Smooth muscle cell (in vitro differentiated cells): ENCODE results near the gene HMMR. TPM values are rescaled to one million over a fixed set of nuclear protein-coding genes. Genes with fewer than 3 reads are reported as not detected.
"Not testable (repeated sequence)": the region's sequence is repeated elsewhere in the genome, so short reads cannot be mapped to it uniquely, and the experiment has no call there.

ENCODE experiments used
- DNase-seq: peaks from one replicate; lab custom pipeline; 2025; ENCODE audit not compliant: unreplicated experiment; lab: John Stamatoyannopoulos, UW
- H2AFZ ChIP-seq: fragments of 200-600 bp; sonication (generic); 2 replicates; pipeline ENCODE4 v1.6.0; 2016; ENCODE audit warnings: antibody characterized with exemption, low read depth, mild to moderate bottlenecking
- H3F3A ChIP-seq: fragments of 200-600 bp; sonication (generic); 2 replicates; pipeline ENCODE4 v1.6.0; 2017; ENCODE audit warnings: antibody characterized with exemption, low read depth
- H3K27ac ChIP-seq: fragments of 200-600 bp; sonication (generic); 2 replicates; pipeline ENCODE4 v1.5.1; 2016; ENCODE audit warnings: low read depth, mild to moderate bottlenecking
- H3K27me3 ChIP-seq: fragments of 200-600 bp; sonication (generic); 2 replicates; pipeline ENCODE4 v1.6.1; 2016; ENCODE audit warnings: low read depth, mild to moderate bottlenecking
- H3K36me3 ChIP-seq: fragments of 200-600 bp; sonication (generic); 2 replicates; pipeline ENCODE4 v1.5.1; 2016; ENCODE audit warnings: low read depth
- H3K4me1 ChIP-seq: fragments of 200-600 bp; sonication (generic); 2 replicates; pipeline ENCODE4 v1.5.1; 2016; ENCODE audit warnings: low read depth
- H3K4me2 ChIP-seq: fragments of 200-600 bp; sonication (generic); 2 replicates; pipeline ENCODE4 v1.6.0; 2016; ENCODE audit warnings: mild to moderate bottlenecking
- H3K4me3 ChIP-seq: fragments of 200-600 bp; sonication (generic); 2 replicates; pipeline ENCODE4 v1.5.1; 2016; ENCODE audit warnings: mild to moderate bottlenecking
- H3K79me2 ChIP-seq: fragments of 200-600 bp; sonication (generic); 2 replicates; pipeline ENCODE4 v1.6.0; 2016; ENCODE audit warnings: low read depth, mild to moderate bottlenecking
- H3K9ac ChIP-seq: fragments of 200-600 bp; sonication (generic); 2 replicates; pipeline ENCODE4 v1.6.0; 2016; ENCODE audit warnings: low read depth
- H3K9me3 ChIP-seq: fragments of 200-600 bp; sonication (generic); replicated peaks from 2 replicates; pipeline ENCODE4 v1.5.1; 2016; ENCODE audit warnings: low read depth
- H4K20me1 ChIP-seq: fragments of 200-600 bp; sonication (generic); 2 replicates; pipeline ENCODE4 v1.6.0; 2016; ENCODE audit warnings: low read depth
- CTCF ChIP-seq: fragments of 200-600 bp; sonication (generic); IDR thresholded peaks from 2 replicates; pipeline ENCODE4 v1.5.1; 2017; ENCODE audit warnings: borderline replicate concordance, mild to moderate bottlenecking, antibody characterized with exemption; ENCODE audit not compliant: insufficient read depth, poor library complexity, severe bottlenecking
- WGBS: methylation state at CpG from one replicate; pipeline ENCODE4 v1.1.7; 2016; ENCODE audit warnings: low lambda C conversion rate; 5-methylcytosine and 5-hydroxymethylcytosine counted together
- polyA plus RNA-seq: library from polyadenylated mRNA; unstranded; fragments of >200 nt; fragmentation: Nextera tagmentation; extraction: Ambion mirVana; gene quantifications from 2 replicates; pipeline ENCODE4 v1.2.1, GENCODE V29; 2016
- total RNA-seq: library from RNA; depleted of rRNA; stranded (reverse); fragments of >200 nt; gene quantifications from 2 replicates; pipeline ENCODE4 v1.2.3, GENCODE V29; 2014

Gene HMMR
- total and polyA plus RNA-seq, 2 experiments from 2014 or later, result 6.1 to 6.4 TPM

GRCh38 chr5:163447875-163448274 is 12.6 kb upstream of the HMMR start:
- Histone ChIP-seq H3K4me3 (no peak overlapping the region), H3K9me3 (no peaks in the 10 kb centered on the region), H3K36me3 (peaks cover 33% of the 10 kb centered on the region), H3K27me3 (no peaks in the 10 kb centered on the region), H3K4me2 (no peak overlapping the region), H3K79me2 (peaks cover 6% of the 10 kb centered on the region), H3F3A (peaks cover 13% of the 10 kb centered on the region), H3K27ac (no peak overlapping the region), H3K4me1 (no peaks in the 10 kb centered on the region), H3K9ac (no peak overlapping the region), H2AFZ (no peak overlapping the region), H4K20me1 (peaks cover 39% of the 10 kb centered on the region)
- no peak for TF ChIP-seq CTCF
- DNase-seq, result no peak
- 95% methylated on average over 3 of the region's 3 CpGs for WGBS

- no peak overlapping the region for H2AFZ ChIP-seq
- TF ChIP-seq CTCF, result no peak
- no peak overlapping the region for H3K4me3 ChIP-seq
- no peak for DNase-seq
- no peak overlapping the region for H3K4me2 ChIP-seq
- H3K79me2 ChIP-seq, result peaks cover 5% of the 10 kb centered on the region
- H3K27ac ChIP-seq, result no peak overlapping the region
- H3K9ac ChIP-seq, result no peak overlapping the region
- peaks cover 32% of the 10 kb centered on the region for H3K36me3 ChIP-seq
- H3K9me3 ChIP-seq, result no peaks in the 10 kb centered on the region
- H3K27me3 ChIP-seq, result no peaks in the 10 kb centered on the region
- H3K4me1 ChIP-seq, result no peaks in the 10 kb centered on the region
- peaks cover 35% of the 10 kb centered on the region for H4K20me1 ChIP-seq
- peaks cover 13% of the 10 kb centered on the region for H3F3A ChIP-seq
These were observed 11.9 kb upstream of the HMMR start for GRCh38 chr5:163448491-163448890.

DNA sequence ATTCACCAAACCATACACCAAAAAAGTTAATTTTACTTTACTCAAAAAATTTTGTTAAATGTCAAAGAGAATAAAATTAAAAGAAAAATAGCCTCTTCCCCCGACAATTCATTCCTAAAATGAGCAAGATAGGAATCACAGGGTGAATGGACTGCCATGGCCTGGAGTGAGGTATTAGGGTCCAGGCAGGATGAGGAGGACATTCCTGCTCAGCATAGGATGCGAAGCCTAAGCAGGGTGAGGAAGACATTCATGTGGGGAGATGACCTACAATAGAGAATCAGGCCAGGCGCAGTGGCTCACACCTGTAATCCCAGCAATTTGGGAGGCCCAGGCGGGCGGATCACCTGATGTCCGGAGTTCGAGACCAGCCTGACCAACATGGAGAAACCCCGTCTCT is 8.9 kb upstream of the HMMR start:
- Histone ChIP-seq H3F3A (peaks cover 4% of the 10 kb centered on the region), H4K20me1 (peaks cover 8% of the 10 kb centered on the region), H2AFZ (no peak overlapping the region), H3K4me2 (no peak overlapping the region), H3K36me3 (peaks cover 14% of the 10 kb centered on the region), H3K4me3 (no peak overlapping the region), H3K27ac (no peak overlapping the region), H3K79me2 (no peaks in the 10 kb centered on the region), H3K9ac (no peak overlapping the region), H3K9me3 (no peaks in the 10 kb centered on the region), H3K4me1 (no peaks in the 10 kb centered on the region), H3K27me3 (no peaks in the 10 kb centered on the region)
- DNase-seq, result no peak
- no peak for TF ChIP-seq CTCF
- 97% methylated on average over 8 of the region's 8 CpGs for WGBS

DNA sequence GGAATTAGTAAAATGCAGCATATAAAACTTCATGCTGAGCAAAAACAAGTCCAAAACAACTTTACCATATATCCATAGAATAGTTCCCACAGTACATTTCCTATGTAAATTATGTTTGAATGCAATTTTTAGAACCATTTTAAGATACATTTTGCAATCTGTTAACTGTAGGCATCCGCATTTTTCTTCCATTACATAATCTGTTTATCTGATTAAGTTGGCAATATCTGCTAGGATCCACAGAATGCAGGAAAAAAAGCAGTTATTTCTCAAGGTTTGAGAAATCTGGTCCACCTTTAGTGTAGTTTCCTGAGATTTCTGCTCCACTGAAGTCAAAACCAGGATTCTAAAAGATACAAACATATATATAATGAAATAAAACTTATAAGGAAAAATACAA is 6.7 kb upstream of the HMMR start:
- Histone ChIP-seq H3K4me2 (no peak overlapping the region), H3K9me3 (no peaks in the 10 kb centered on the region)
- DNase-seq, result no peak

GRCh38 chr5:163455406-163455805 is 5.0 kb upstream of the HMMR start:
- H3K27ac ChIP-seq, H3K36me3 ChIP-seq, H2AFZ ChIP-seq, H3K4me3 ChIP-seq, DNase-seq, H3K9ac ChIP-seq, H4K20me1 ChIP-seq, H3K27me3 ChIP-seq, H3K9me3 ChIP-seq, H3F3A ChIP-seq, H3K4me1 ChIP-seq, H3K4me2 ChIP-seq: not testable (repeated sequence)
- peaks cover 19% of the 10 kb centered on the region for H3K79me2 ChIP-seq
- 96% methylated on average over 17 of the region's 17 CpGs for WGBS

More for the DNA sequence above, 6.7 kb upstream of the HMMR start:
- H3K36me3 ChIP-seq, result peaks cover 3% of the 10 kb centered on the region
- no peaks in the 10 kb centered on the region for H3K27me3 ChIP-seq
- no peak for TF ChIP-seq CTCF
- 89% methylated on average over 1 of the region's 1 CpG for WGBS
- H2AFZ ChIP-seq, result no peak overlapping the region
- no peaks in the 10 kb centered on the region for H3F3A ChIP-seq
- H3K4me3 ChIP-seq, result no peak overlapping the region
- peaks cover 15% of the 10 kb centered on the region for H3K79me2 ChIP-seq
- H3K4me1 ChIP-seq, result peaks cover 8% of the 10 kb centered on the region
- no peak overlapping the region for H3K9ac ChIP-seq
- H4K20me1 ChIP-seq, result no peaks in the 10 kb centered on the region
- H3K27ac ChIP-seq, result no peak overlapping the region
